HepG2 (cell line): ENCODE measurements around the gene CARMIL3. TPM values are rescaled to one million over a fixed set of nuclear protein-coding genes. Genes with fewer than 3 reads are reported as not detected.

Source experiments
- BATF2 ChIP-seq: sonication (generic); formaldehyde crosslinking; IDR thresholded peaks from 2 replicates; pipeline ENCODE4 v1.8.0; 2022; ENCODE audit warnings: mild to moderate bottlenecking, missing genetic modification reagents, moderate library complexity
- ERF ChIP-seq: IDR thresholded peaks from 2 replicates; pipeline ENCODE4 v1.6.1; 2018; ENCODE audit warnings: missing biosample characterization, missing genetic modification reagents
- FOXK2 ChIP-seq: fragments of 450-650 bp; IDR thresholded peaks from 2 replicates; pipeline ENCODE4 v1.6.1; 2016
- NFE2L1 ChIP-seq: sonication (generic); formaldehyde crosslinking; IDR thresholded peaks from 2 replicates; pipeline ENCODE4 v1.4.0; 2020; ENCODE audit warnings: missing genetic modification reagents, mild to moderate bottlenecking, borderline replicate concordance
- RNF2 ChIP-seq: fragments of 450-650 bp; conservative IDR thresholded peaks from 2 replicates; pipeline ENCODE4 v1.6.1; 2016; ENCODE audit warnings: low read depth
- SP4 ChIP-seq: sonication (generic); formaldehyde crosslinking; IDR thresholded peaks from 2 replicates; pipeline ENCODE4 v1.8.1; 2023; ENCODE audit warnings: mild to moderate bottlenecking, missing genetic modification reagents
- TEAD3 ChIP-seq: optimal IDR thresholded peaks from 2 replicates; pipeline ENCODE3; 2016; ENCODE audit warnings: borderline replicate concordance
- ZNF577 ChIP-seq: sonication (generic); formaldehyde crosslinking; IDR thresholded peaks from 2 replicates; pipeline ENCODE4 v1.4.0; 2020; ENCODE audit warnings: mild to moderate bottlenecking, low read depth, missing genetic modification reagents, borderline replicate concordance
- polyA plus RNA-seq, 8 experiments: library from polyadenylated mRNA; depleted of rRNA in 3 of 8; stranded (reverse) in 7 of 8; unstranded in 1 of 8; fragments of >200 nt; fragmentation: Illumina TruSeq in 4 of 8; extraction: Trizol in 4 of 8; gene quantifications; 2 replicates each; pipeline versions ENCODE4 v1.2.1 to v1.2.3, GENCODE V29; 2011 to 2016; ENCODE audit warnings: low read depth in 4 of 8, missing spikeins in 1 of 8, mixed read lengths in 1 of 8; ENCODE audit not compliant: insufficient read depth in 1 of 8
- total RNA-seq, 5 experiments: library from RNA; depleted of rRNA; stranded (reverse); fragments of >200 nt; fragmentation: Illumina TruSeq; extraction: Trizol; gene quantifications; 2 replicates each; pipeline ENCODE4 v1.2.3, GENCODE V29; 2016; ENCODE audit warnings: low read depth in 1 of 5
- TF ChIP-seq, protein P1 (sequence below): sonication (generic); formaldehyde crosslinking; IDR thresholded peaks from one replicate; pipeline ENCODE4 v1.5.1; 2020; ENCODE audit warnings: mild to moderate bottlenecking, missing genetic modification reagents; ENCODE audit errors: not compliant biosample characterization
- TF ChIP-seq, protein P2 (sequence below): sonication (generic); formaldehyde crosslinking; IDR thresholded peaks from 2 replicates; pipeline ENCODE4 v1.4.0; 2020; ENCODE audit warnings: missing genetic modification reagents, low read depth, mild to moderate bottlenecking, borderline replicate concordance
- TF ChIP-seq, protein P3 (sequence below): sonication (generic); formaldehyde crosslinking; IDR thresholded peaks from 2 replicates; pipeline ENCODE4 v1.4.0; 2020; ENCODE audit warnings: missing genetic modification reagents
- TF ChIP-seq, protein P4 (sequence below): sonication (generic); formaldehyde crosslinking; IDR thresholded peaks from 2 replicates; pipeline ENCODE4 v1.5.0; 2020; ENCODE audit warnings: missing genetic modification reagents

CARMIL3 gene
- total and polyA plus RNA-seq, 2 of the 13 experiments (the other 11 are each of a cell fraction or from before 2014, with no cell fraction given), result 0.27 to 0.55 TPM

- TF ChIP-seq, protein P1, sequence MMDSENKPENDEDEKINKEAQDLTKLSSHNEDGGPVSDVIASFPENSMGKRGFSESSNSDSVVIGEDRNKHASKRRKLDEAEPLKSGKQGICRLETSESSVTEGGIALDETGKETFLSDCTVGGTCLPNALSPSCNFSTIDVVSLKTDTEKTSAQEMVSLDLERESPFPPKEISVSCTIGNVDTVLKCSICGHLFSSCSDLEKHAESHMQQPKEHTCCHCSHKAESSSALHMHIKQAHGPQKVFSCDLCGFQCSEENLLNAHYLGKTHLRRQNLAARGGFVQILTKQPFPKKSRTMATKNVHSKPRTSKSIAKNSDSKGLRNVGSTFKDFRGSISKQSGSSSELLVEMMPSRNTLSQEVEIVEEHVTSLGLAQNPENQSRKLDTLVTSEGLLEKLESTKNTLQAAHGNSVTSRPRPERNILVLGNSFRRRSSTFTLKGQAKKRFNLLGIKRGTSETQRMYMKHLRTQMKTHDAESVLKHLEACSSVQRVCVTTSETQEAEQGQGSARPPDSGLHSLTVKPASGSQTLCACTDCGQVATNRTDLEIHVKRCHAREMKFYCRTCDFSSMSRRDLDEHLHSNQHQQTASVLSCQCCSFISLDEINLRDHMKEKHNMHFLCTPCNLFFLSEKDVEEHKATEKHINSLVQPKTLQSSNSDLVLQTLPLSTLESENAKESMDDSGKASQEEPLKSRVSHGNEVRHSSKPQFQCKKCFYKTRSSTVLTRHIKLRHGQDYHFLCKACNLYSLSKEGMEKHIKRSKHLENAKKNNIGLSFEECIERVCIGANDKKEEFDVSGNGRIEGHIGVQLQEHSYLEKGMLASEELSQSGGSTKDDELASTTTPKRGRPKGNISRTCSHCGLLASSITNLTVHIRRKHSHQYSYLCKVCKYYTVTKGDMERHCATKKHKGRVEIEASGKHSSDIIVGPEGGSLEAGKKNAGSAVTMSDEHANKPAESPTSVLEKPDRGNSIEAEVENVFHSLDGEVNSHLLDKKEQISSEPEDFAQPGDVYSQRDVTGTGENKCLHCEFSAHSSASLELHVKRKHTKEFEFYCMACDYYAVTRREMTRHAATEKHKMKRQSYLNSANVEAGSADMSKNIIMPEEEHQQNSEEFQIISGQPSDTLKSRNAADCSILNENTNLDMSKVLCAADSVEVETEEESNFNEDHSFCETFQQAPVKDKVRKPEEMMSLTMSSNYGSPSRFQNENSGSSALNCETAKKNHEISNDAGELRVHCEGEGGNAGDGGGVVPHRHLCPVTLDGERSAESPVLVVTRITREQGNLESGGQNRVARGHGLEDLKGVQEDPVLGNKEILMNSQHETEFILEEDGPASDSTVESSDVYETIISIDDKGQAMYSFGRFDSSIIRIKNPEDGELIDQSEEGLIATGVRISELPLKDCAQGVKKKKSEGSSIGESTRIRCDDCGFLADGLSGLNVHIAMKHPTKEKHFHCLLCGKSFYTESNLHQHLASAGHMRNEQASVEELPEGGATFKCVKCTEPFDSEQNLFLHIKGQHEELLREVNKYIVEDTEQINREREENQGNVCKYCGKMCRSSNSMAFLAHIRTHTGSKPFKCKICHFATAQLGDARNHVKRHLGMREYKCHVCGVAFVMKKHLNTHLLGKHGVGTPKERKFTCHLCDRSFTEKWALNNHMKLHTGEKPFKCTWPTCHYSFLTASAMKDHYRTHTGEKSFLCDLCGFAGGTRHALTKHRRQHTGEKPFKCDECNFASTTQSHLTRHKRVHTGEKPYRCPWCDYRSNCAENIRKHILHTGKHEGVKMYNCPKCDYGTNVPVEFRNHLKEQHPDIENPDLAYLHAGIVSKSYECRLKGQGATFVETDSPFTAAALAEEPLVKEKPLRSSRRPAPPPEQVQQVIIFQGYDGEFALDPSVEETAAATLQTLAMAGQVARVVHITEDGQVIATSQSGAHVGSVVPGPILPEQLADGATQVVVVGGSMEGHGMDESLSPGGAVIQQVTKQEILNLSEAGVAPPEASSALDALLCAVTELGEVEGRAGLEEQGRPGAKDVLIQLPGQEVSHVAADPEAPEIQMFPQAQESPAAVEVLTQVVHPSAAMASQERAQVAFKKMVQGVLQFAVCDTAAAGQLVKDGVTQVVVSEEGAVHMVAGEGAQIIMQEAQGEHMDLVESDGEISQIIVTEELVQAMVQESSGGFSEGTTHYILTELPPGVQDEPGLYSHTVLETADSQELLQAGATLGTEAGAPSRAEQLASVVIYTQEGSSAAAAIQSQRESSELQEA (CRISPR knock-in tag), result peak; percentile 82
- TF ChIP-seq, protein P2, sequence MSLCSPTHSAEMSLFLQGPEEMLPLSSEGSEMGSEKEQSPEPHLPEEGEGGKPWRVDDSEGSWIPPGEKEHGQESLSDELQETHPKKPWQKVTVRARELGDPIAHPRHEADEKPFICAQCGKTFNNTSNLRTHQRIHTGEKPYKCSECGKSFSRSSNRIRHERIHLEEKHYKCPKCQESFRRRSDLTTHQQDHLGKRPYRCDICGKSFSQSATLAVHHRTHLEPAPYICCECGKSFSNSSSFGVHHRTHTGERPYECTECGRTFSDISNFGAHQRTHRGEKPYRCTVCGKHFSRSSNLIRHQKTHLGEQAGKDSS (CRISPR knock-in tag), result peak; percentile 74
- TF ChIP-seq, protein P3, sequence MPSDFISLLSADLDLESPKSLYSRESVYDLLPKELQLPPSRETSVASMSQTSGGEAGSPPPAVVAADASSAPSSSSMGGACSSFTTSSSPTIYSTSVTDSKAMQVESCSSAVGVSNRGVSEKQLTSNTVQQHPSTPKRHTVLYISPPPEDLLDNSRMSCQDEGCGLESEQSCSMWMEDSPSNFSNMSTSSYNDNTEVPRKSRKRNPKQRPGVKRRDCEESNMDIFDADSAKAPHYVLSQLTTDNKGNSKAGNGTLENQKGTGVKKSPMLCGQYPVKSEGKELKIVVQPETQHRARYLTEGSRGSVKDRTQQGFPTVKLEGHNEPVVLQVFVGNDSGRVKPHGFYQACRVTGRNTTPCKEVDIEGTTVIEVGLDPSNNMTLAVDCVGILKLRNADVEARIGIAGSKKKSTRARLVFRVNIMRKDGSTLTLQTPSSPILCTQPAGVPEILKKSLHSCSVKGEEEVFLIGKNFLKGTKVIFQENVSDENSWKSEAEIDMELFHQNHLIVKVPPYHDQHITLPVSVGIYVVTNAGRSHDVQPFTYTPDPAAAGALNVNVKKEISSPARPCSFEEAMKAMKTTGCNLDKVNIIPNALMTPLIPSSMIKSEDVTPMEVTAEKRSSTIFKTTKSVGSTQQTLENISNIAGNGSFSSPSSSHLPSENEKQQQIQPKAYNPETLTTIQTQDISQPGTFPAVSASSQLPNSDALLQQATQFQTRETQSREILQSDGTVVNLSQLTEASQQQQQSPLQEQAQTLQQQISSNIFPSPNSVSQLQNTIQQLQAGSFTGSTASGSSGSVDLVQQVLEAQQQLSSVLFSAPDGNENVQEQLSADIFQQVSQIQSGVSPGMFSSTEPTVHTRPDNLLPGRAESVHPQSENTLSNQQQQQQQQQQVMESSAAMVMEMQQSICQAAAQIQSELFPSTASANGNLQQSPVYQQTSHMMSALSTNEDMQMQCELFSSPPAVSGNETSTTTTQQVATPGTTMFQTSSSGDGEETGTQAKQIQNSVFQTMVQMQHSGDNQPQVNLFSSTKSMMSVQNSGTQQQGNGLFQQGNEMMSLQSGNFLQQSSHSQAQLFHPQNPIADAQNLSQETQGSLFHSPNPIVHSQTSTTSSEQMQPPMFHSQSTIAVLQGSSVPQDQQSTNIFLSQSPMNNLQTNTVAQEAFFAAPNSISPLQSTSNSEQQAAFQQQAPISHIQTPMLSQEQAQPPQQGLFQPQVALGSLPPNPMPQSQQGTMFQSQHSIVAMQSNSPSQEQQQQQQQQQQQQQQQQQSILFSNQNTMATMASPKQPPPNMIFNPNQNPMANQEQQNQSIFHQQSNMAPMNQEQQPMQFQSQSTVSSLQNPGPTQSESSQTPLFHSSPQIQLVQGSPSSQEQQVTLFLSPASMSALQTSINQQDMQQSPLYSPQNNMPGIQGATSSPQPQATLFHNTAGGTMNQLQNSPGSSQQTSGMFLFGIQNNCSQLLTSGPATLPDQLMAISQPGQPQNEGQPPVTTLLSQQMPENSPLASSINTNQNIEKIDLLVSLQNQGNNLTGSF (CRISPR knock-in tag), result peak; percentile 91
- TF ChIP-seq, protein P4, sequence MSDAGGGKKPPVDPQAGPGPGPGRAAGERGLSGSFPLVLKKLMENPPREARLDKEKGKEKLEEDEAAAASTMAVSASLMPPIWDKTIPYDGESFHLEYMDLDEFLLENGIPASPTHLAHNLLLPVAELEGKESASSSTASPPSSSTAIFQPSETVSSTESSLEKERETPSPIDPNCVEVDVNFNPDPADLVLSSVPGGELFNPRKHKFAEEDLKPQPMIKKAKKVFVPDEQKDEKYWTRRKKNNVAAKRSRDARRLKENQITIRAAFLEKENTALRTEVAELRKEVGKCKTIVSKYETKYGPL, result no peak
- TF ChIP-seq SP4 (CRISPR knock-in tag) (peak; percentile 71), NFE2L1 (CRISPR knock-in tag) (peak; percentile 79), TEAD3 (CRISPR knock-in tag) (peak; percentile 8), BATF2 (no peak; the same call in 1 of the 2 replicates), ZNF577 (CRISPR knock-in tag) (peak; percentile 33; the same call in 1 of the 2 replicates), RNF2 (peak; percentile 81), ERF (CRISPR knock-in tag) (peak; percentile 58), FOXK2 (no peak)
Observed at GRCh38 chr14:24051789-24052655, at the start of gene CARMIL3 (continued).
